ENCODE data around the gene STRAP.
"Not testable (repeated sequence)": the region's sequence is repeated elsewhere in the genome, so short reads cannot be mapped to it uniquely, and the experiment has no call there.

The STRAP gene

DNA sequence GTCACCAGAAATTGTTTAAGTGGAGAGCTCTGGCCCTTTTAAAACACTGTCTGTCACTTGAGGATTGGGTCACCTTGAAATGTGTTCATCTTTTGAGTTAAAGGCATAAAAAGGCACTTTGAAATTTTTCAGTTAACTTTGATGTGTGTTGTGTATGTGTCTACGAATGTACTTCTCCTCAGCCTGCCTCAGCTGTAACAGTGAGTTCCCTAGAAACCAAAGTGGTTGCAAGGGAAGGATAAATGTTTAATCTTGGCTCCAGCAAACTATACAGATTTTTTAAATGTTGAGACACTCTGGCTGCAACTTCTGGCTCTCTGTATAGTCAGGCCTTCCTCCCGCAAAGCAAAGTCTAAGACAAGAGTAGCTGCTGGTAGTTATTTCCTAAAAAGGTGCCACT, 37.2 kb downstream of the STRAP start:
- no peak overlapping the region for H3K4me3 ChIP-seq (ENCODE audit: low read depth, low read length)

DNA sequence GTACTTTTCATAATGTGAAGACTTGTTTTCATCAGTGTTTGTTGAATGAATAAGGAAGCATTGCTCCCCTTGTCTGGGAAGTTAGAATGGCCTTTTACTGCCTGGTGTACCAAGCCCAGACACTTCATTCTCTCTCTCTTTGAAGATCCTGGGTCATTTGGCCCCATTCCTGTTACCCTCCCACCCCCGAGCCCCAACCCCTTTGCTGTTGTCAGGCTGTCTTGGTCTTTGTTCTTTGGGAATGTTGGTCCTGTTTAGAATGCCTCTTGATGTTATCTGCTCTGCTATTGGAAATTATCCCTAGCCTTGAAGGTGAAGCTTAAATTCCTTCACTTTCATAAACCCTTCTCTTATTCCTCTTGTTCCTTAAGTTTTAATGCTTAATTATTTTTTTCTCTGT, 42.8 kb downstream of the STRAP start:
- H3K4me3 ChIP-seq (ENCODE audit: low read depth, low read length) = no peak overlapping the region

DNA sequence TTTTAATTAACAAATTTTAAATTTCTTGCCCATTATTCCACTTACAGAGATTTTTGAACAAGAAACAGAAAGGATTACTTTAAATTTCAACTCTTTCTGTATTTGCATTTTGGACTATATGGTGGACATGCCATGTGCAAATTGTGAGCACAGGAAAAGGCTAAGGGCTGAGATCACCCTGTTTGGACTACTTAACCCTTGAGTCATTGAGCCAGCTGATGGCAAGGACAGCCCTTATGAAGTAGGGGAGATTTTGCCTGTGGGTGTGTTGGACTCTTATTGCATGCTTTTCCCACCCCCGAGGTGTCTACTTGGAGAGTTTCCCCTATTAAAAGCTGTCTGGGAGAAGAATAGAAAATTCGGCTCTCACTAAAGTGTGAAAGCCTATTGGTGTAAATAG, 46.2 kb downstream of the STRAP start:
- no peak overlapping the region for H3K4me3 ChIP-seq (ENCODE audit: low read depth, low read length)

DNA sequence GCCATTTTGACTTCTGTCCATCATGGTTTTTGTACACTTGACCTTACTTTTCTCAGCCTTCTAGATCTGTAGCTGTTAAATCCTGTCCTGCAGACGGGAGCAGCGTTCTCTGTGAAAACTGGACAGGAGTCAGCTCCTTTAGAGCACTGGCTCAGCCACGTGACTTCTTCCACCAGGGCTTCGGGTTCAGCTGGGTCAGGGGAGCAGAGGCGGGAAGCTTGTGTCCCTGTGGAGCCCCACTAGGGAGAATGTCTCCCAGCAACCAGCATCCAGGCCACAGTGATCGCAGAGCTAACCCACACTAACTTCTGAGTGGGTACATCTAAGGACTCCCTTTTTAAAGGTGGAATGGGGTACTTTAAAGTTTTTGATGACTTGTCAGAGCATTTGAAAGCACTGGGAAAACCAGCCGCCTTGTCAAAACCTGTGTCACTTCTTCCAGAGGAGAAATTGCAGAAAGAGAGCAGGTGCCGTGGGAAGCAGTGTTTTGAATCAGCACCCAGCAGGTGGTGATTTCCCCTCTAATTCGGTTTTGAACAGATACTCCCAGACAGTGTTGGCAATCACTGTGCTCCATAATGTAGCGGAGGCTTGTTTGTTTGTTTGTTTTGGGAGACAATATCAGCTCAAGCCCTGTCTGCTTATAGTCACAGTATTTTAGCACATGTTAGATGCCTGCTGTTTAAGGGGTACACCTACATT, 46.8 kb downstream of the STRAP start:
- no peak overlapping the region for H3K4me3 ChIP-seq (ENCODE audit: low read depth, low read length)

DNA sequence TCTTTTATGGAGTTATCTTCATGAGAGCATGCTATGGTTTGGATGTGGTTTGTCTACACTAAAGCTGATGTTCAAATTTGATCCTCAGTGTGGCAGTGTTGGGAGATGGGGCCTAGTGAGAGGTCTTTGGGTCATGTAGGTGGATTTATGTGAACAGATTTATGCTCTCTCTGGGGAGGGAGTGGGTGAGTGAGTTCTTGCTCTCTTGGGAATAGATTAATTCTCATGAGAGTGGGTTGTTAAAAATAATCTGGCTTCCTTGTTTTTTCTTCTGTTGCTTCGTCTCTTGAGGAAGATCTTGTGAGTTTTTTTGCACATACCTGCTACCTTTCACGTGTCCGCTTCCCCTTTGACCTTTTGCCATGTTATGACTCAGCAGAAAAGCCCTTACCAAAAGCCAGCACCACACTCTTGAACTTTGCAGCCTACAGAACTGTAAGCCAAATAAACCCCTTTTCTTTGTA, 49.4 kb downstream of the STRAP start:
- no peak overlapping the region for H3K4me3 ChIP-seq (ENCODE audit: low read depth, low read length)

DNA sequence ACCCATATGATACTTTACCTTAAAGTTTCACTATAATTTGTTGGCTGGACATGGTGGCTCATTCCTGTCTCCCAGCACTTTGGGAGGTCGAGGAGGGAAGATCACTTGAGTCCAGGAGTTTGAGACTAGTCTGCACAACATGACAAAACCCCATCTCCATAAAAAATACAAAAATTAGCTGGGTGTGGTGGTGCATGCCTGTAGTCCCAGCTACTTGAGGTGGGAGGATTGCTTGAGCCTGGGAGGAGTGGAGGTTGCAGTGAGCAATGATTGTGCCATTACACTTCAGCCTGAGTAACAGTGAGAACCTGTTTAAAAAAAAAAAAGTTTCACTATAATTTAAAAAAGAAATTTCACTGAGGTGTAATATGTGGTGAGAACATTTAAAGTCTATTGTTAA, 50.1 kb downstream of the STRAP start:
- H3K4me3 ChIP-seq (ENCODE audit: low read depth, low read length) = no peak overlapping the region

DNA sequence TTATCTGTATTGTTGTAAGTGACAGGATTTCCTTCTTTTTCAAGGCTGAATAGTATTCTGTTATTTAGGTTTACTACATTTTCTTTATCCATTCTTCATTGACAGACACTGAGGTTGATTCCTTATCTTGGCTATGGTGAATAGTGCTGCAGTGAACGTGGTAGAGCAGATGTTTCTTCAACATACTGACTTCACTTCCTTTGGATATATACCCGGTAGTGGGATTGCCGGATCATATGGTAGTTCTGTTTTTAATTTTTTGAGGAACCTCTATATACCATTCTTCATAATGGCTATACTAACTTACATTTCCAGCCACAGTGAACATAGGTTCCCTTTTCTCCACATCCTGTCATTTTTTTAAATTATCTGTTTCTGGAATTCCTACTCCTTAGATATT, 50.8 kb downstream of the STRAP start:
- no peak overlapping the region for H3K4me3 ChIP-seq (ENCODE audit: low read depth, low read length)

DNA sequence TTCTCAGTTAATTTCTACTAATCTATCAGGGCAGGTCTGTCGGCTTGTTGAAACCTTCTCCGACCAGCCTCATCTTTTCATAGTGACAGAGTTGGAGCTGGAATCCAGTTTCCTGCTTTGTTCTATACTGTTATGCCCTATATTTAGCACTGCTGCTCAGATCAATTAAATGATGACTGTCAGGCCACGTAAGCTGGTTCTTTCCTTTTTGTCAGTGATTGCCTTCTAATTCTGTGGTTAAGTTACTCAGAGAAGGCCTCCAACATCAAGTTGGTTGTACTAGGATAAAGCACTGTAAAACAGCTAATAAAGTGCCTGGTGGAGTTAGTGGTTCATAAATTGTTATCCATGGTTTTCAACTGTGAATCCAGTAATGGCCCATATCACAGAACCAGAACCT, 51.6 kb downstream of the STRAP start:
- no peak overlapping the region for H3K4me3 ChIP-seq (ENCODE audit: low read depth, low read length)

DNA sequence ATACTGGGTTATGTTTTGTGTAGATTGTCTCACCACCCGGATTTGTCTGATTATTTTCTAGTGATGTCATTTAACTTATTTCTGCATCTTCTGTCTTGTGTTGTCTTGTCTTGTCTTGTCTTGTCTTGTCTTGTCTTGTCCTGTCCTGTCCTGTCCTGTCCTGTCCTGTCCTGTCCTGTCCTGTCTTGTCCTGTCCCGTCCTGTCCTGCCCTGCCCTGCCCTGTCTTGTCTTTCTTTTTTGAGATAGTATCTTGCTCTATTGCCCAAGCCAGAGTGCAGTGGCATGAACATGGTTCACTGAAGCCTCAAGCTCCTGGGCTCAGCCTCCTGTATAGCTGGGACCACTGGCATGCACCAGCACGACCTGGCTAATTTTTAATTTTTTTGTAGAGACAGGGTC, 54.6 kb downstream of the STRAP start:
- no peak overlapping the region for H3K4me3 ChIP-seq (ENCODE audit: low read depth, low read length)

DNA sequence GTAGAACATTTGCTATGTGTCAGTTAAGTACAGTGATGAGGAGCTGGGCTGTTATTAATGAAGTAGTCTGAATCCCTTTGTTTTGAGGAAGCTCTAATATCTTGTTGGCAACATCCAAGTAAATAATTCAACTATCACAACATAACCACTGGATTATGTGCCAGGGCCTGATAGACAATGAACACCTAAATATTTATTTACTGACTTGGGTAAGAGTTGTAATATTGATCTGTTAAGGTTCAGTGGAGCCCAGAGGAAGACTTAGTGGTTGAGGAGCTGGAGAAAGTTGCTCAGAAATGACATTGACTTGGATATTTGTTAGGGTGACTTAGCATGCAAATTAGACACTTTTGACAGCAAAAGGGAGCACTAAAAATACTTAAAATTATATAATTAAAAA, 55.7 kb downstream of the STRAP start:
- H3K4me3 ChIP-seq (ENCODE audit: low read depth, low read length) = no peak overlapping the region

DNA sequence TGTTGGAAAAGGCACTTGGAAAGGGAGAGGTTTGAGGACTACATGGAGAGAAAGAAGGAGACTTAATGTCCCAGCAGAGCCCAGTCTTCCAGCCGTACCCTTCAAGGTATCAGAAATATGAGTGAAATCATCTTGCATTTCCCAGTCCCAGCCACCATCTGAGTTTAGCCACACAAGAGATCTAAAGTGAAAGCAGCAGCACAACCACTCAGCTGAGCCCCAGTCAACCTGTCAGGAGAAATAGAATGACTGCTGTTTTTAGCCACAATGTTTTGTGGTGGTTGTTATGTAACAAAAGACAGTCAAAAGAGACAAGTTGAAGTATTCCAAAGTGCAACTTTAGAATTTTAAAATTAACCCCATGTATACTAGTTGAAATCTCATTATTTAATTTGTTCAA, 56.9 kb downstream of the STRAP start:
- no peak overlapping the region for H3K4me3 ChIP-seq (ENCODE audit: low read depth, low read length)

DNA sequence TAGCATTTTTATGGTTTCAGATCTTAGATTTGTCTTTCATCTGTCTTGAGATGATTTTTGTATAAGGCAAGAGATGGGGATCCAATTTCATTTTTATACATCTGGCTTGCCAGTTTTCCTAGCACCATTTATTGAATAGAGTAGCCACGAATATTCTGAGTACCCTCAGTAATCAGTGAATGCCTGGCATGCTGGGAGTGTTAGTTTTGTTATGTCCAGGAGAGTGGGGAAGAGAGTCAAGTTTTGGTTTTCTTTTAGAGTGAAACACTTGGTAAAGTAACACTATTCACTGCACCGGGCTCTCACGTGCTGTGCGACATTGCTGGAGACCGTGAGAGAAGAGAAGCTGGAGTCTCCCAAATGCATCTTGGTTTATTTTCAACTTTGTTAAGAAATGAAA, 60.3 kb downstream of the STRAP start:
- no peak overlapping the region for H3K4me3 ChIP-seq (ENCODE audit: low read depth, low read length)

DNA sequence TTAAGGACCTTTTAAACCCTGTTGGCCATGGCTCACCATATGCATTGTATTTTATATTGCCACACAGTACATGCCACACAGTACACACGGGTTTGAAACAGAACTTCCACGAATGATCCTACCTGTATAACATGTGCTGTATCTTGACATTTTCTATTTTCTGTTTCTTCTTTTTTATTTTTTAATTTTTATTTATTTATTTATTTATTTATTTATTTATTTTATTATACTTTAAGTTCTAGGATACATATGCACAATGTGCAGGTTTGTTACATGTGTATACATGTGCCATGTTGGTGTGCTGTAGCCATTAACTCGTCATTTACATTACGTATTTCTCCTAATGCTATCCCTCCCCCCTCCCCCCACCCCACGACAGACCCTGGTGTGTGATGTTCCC, 61.3 kb downstream of the STRAP start:
- H3K4me3 ChIP-seq (ENCODE audit: low read depth, low read length) = not testable (repeated sequence)

DNA sequence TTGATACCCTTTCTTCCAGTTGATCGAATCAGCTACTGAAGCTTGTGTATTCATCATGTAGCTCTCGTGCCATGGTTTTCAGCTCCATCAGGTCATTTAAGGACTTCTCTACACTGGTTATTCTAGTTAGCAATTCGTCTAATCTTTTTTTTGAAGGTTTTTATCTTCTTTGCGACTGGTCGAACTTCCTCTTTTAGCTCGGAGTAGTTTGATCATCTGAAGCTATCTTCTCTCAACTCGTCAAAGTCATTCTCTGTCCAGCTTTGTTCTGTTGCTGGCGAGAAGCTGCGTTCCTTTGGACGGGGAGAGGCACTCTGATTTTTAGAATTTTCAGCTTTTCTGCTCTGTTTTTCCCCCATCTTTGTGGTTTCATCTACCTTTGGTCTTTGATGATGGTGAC, 66.3 kb downstream of the STRAP start:
- H3K4me3 ChIP-seq (ENCODE audit: low read depth, low read length) = not testable (repeated sequence)
